Measurements from ENCODE around the gene ANKRD13D.
A peak's percentile ranks its signal among the peaks of the same experiment; 100 is the strongest.

The ANKRD13D gene

GRCh38 chr11:67287355-67288197 lies 1.5 kb upstream of the ANKRD13D start:
- no peak for DNase-seq

DNA sequence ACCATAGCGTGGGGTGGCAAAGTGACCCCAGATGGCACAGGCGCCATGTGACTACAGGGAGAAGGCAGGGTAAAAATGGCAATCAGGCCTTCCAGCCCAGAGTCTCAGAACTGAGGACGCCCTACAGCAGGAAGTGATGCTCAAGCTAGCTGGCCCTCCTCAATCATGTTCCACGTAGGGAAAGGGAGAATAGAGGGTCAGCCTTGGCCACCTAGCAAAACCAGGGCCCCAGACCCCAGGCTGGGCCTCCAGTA lies 978 bp upstream of the ANKRD13D start:
- no peak for DNase-seq

DNA sequence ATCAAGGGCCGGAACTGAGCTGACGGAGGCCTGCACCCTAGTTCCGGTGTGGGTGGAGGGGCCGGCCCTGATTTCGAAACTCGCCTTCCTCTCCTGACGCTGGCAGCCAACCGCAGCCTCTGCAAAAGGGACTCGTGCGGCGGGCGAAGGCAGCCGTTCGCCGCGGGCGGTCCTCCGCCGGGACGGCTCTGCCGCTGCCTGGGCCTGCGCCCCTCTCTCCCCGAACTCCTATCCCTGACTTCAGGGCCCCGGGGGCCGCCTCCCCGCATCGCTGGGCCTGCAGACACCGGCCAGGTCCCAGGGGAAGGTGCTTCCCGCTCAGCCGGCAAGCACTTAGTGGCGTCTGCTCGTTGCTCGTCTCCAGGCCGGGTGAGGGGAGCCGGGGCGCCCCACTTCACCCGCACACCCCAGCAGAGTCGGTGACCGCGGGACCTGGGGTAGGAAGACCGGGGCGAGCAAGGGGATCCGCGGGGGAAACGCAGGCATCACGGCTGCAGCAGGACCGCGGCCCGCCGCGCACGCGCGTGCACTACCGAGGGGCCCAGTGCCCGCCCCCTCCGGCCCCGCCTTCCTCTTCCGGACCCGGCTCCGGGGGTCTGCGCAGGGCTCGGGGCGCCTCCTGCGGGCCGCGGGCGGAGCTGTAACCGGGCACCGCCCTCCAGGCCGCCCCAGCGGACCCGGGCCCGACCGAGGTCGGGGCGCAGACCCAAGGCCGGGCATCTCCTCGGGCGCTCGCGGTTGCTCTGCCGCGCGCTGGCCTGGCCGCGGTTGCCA lies 464 bp upstream of the ANKRD13D start:
- DNase-seq = peak; percentile 93

- no peak for DNase-seq
These were observed 762 bp downstream of the ANKRD13D start for GRCh38 chr11:67289651-67290479.

GRCh38 chr11:67290801-67291200 lies 1.7 kb downstream of the ANKRD13D start:
- no peak for DNase-seq

DNA sequence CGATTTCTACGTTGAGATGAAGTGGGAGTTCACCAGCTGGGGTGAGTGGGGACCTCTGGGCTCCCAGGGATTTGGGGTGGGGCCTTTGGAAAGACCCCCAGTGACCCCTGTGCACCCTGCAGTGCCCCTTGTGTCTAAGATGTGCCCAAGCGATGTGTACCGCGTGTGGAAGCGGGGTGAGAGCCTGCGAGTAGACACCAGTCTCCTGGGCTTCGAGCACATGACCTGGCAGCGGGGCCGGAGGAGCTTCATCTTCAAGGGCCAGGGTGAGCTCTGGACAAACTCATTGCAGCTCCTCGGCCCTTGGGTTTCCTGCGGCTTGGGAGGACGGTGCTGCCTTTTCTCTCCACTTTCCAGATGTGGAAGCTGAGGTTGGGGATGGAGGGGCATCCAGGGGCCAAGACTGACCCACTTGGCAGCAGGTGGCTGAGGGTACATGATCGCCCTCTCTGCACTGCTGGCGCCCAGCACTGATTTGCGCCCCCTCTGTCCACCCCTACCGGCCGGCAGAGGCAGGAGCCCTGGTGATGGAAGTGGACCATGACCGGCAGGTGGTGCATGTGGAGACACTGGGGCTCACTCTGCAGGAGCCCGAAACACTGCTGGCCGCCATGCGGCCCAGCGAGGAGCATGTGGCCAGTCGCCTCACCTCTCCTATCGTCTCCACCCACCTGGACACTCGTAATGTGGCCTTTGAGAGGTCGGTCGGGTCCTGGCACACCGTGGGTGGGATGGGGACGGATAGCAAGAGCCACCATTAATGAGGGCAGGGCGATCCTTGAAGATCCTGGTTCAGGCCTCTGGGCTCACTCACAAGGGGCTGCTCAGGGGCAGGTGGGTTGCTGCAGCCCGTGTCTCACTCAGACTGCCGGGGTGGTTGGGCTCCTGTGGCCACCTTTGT lies 2.6 kb downstream of the ANKRD13D start:
- no peak for DNase-seq

DNA sequence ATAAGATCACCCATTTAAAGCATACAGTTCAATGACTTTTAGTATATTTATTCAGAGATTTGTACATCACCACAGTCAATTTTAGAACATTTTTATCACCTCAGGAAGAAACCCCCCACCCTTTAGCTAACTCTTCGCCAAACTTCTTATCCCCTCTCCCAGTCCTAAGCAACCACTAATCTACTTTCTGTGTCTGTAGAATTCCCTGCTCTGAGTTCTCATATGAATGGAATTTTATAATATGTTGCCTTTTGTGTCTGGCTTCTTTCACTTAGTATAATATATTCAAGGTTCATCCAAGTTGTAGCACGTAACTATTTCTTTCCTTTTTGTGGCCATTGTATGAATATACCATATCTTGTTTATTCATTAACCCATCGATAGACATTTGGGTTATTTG lies 3.6 kb downstream of the ANKRD13D start:
- DNase-seq = no peak

DNA sequence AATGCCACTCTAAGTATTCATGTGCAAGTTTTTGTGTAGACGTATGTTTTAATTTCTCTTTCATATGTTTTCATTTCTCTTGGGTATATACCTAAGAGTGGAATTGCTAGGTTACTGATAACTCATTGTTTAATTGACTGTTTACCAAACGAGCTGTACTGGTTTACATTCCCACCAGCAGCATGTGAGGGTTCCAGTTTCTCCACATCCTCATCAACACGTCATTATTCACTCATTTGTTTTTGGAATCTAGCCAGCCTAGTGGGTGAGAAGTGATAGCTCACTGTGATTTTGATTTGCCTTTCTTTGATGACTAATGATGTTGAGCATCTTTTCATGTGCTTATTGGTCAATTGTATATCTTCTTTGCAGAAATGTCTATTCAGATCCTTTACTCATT lies 4.0 kb downstream of the ANKRD13D start:
- DNase-seq = no peak

DNA sequence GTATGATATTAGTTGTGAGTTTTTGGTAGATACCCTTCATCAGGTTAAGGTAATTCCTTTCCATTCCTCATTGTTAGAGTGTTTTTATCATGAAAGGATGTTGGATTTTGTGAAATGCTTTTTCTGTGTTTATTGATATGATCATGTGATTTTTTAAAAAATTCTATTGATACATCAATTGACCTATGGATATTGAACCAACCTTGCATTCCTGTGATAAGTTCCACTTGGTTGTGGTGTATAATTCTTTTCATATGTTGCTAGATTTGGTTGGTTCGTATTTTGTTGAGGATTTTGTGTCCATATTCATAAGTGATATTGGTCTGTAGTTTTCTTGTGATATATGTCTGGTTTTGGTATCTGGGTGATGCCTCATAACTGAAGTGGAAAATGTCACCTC lies 6.7 kb downstream of the ANKRD13D start:
- no peak for DNase-seq

- DNase-seq = no peak
These were observed 9.7 kb downstream of the ANKRD13D start for GRCh38 chr11:67298786-67299185.

- no peak for DNase-seq
These were observed 10.5 kb downstream of the ANKRD13D start for GRCh38 chr11:67299471-67300191.

- DNase-seq = no peak
These were observed 11.2 kb downstream of the ANKRD13D start for GRCh38 chr11:67300256-67300755.

DNA sequence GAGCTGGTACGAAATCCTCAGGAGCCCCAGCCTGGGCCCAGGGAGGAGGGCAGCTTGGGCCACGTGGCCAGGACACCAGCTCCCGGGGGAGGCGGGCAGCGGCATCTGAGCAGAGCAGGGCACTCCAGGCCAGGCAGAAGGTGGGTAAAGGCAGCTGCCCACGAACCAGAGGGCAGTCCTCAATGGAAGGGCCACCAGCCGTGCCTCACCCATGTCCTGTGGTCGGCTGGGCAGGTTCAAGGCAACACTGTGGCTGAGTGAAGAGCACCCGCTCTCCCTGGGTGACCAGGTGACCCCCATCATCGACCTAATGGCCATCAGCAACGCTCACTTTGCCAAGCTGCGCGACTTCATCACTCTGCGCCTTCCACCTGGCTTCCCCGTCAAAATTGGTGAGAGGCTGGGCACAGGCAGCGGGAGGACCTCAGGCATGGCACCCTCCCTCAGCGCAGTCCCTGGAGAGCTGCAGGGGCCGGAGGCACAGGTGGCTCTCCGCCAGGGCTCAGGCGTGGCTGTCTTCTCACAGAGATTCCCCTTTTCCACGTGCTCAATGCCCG lies 11.7 kb downstream of the ANKRD13D start:
- DNase-seq = no peak

GRCh38 chr11:67301313-67301921 lies 12.3 kb downstream of the ANKRD13D start:
- DNase-seq = no peak

- DNase-seq = no peak
These were observed 12.9 kb downstream of the ANKRD13D start for GRCh38 chr11:67301951-67302516.

DNA sequence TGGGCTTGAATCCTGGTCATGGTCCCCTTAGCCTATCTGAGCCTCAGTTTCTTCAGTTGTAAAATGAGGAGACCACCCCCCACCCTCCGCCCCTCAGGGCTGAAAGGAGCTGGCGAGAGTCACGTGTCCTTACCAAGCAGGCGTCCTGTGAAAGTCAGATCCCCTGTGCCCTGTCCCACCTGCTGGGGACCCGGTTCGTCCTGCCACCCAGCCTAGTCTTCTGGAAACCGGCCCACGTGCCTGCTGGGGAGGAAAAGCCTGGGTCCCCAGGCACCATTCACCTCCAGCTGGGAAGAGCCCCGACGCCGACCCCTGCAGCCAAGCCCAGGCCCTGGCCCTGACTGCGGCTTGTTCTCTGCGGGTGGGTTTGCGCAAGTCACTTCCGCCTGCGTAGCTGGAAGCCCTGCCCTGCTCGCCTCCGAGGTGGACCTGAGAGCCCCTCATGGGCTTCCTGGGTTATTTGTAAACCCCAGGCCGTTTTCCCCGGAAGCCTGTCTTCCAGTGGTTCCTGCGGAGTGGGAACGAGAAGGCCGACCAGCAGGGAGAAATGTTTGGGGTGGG lies 13.5 kb downstream of the ANKRD13D start:
- DNase-seq = no peak

DNA sequence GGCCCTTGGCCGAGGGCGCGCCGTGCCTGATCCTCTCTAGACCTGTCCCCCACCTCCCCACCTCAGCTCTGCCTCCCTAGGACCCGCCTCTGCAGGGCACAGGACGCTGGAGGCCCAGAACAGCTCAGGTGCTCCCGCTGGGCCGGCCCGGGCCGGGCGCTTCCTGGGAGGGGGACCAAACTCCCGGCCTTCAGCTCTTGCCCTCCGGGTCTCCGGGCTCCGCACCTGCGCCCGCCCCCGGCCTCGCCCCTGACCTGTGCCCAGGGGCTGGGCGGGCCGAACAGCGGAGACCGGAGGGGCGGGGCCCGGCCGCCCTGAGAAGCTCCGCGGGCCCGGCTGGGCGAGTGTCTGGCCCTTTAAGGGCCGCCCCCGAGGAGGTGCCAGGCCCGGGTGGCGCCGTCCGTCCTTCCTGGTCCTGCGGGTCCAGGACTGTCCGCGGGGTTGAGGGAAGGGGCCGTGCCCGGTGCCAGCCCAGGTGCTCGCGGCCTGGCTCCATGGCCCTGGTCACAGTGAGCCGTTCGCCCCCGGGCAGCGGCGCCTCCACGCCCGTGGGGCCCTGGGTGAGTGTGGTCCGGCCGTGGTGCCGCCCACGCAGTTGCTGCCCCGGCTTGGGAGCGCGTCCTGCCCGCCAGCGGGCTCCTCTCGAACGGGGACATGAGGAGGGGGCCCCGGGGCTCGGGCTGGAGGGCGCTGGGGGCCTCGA lies 14.2 kb downstream of the ANKRD13D start, which contains the start of gene SSH3:
Gene SSH3, plus strand, starts transcription at position 399 of the 703 bp plus-strand sequence. Its CDS starts 96 bp downstream, at position 495.
- DNase-seq = peak; percentile 18

GRCh38 chr11:67303835-67304411 lies 14.8 kb downstream of the ANKRD13D start:
- DNase-seq = no peak
